ENCODE data around the gene PTPRA. TPM values are rescaled to one million over a fixed set of nuclear protein-coding genes. Genes with fewer than 3 reads are reported as not detected.

PTPRA gene
- total and polyA plus RNA-seq, 10 of the 15 experiments (the other 5 are each of a cell fraction or from before 2014, with no cell fraction given) = 3.9 to 62.1 (median 34.6) TPM

GRCh38 chr20:2899243-2899642 lies 26.0 kb downstream of the PTPRA start:
- Histone ChIP-seq H4K20me1 (ENCODE audit: control insufficient read depth, insufficient read depth) (no peaks in the 10 kb centered on the region), H3K27me3 (replicated peaks in 1 of 2; ENCODE audit: control insufficient read depth in 2 of 2, insufficient read depth in 2 of 2, low read length in 1 of 2) (no peaks in the 10 kb centered on the region), H3K4me2 (ENCODE audit: control insufficient read depth, insufficient read depth) (peak overlapping the region; percentile 18; the same call in 1 of the 2 replicates), H3K9ac (ENCODE audit: control insufficient read depth, insufficient read depth, low read length) (no peak overlapping the region), H3K4me3 (no peak overlapping the region), H2AFZ (ENCODE audit: control insufficient read depth, low read depth, low read length) (no peak overlapping the region), H3K9me3 (replicated peaks; ENCODE audit: control insufficient read depth, insufficient read depth, low read length) (peaks cover 4% of the 10 kb centered on the region; the same call in 2 of the 3 replicates), H3K27ac (ENCODE audit: control insufficient read depth, insufficient read depth) (peak overlapping the region; percentile 12; the same call in 1 of the 2 replicates), H3K36me3 (ENCODE audit: control insufficient read depth in 2 of 2, insufficient read depth in 2 of 2, low read length in 1 of 2) (no peaks in the 10 kb centered on the region), H3K79me2 (ENCODE audit: control insufficient read depth, insufficient read depth, low read length) (peaks cover 35% of the 10 kb centered on the region), H3K4me1 (ENCODE audit: control insufficient read depth, insufficient read depth, low read length) (peaks cover 27% of the 10 kb centered on the region)
- intact Hi-C loops (cut with micrococcal nuclease; ENCODE audit: unreplicated experiment) = no loop called here
- DNase-seq (ENCODE audit: low read depth, low spot score) (peak; percentile 12), ATAC-seq (peak; percentile 80), FAIRE-seq (peak; percentile 44)
- ChIA-PET CTCF (no interaction called here), POLR2A (no interaction called here), SMC1A (ENCODE audit: uncharacterized antibody, unreplicated experiment) (no interaction called here), RAD21 (ENCODE audit: unreplicated experiment) (no interaction called here)
- 57% methylated on average over 3 of the region's 3 CpGs for WGBS (ENCODE audit: insufficient coverage, insufficient replicate concordance, low lambda C conversion rate, missing lambda C conversion rate)
- BruUV-seq (replicated peaks) = TSS peak; percentile 43
- in situ Hi-C loops (cut with MboI) = no loop called here
- TF ChIP-seq ZNF592 (IDR thresholded peaks at IDR 0.05) (no peak), POLR2AphosphoS5 (IDR thresholded peaks at IDR 0.05; ENCODE audit: low read length) (no peak), IRF5 (IDR thresholded peaks at IDR 0.05; ENCODE audit: borderline replicate concordance) (no peak), HDAC2 (IDR thresholded peaks at IDR 0.05) (no peak), CHD4 (IDR thresholded peaks at IDR 0.05) (no peak), SMAD1 (IDR thresholded peaks at IDR 0.05; ENCODE audit: low read depth, partially characterized antibody) (no peak), PRDM15 (CRISPR knock-in tag; IDR thresholded peaks at IDR 0.05) (no peak), ASH2L (IDR thresholded peaks at IDR 0.05; ENCODE audit: borderline replicate concordance, low read depth) (no peak), RUNX3 (IDR thresholded peaks at IDR 0.05; ENCODE audit: low read length) (peak; percentile 63), JUND (IDR thresholded peaks at IDR 0.05; ENCODE audit: low read depth, low read length) (no peak), TBL1XR1 (IDR thresholded peaks at IDR 0.05; ENCODE audit: low read depth, low read length) (no peak), CBFB (IDR thresholded peaks at IDR 0.05; ENCODE audit: low read depth) (no peak), BCLAF1 (IDR thresholded peaks at IDR 0.05) (no peak)
